Lung (tissue), 12 donors: ENCODE measurements around the gene CLECL1. TPM values are rescaled to one million over a fixed set of nuclear protein-coding genes. Genes with fewer than 3 reads are reported as not detected.

Experiments used
- ATAC-seq: fragments of 200-7000 bp; cut with Tn5 transposase; one replicate; pipeline ENCODE4 v1.9.1; 2020; ENCODE audit warnings: moderate number of reproducible peaks; ENCODE audit not compliant: insufficient read depth, low FRiP score
- DNase-seq, 3 donors: peaks; one replicate each; pipeline ENCODE4 v3.0.0-alpha.2; 2013 to 2017
- H3K27ac ChIP-seq, 2 donors: one replicate each; pipeline ENCODE4 v1.5.1; 2013; ENCODE audit warnings: mild to moderate bottlenecking in 2 of 2, moderate library complexity in 2 of 2, control low read depth in 1 of 2, inconsistent platforms in 1 of 2, low read depth in 1 of 2, low read length in 1 of 2
- H3K27me3 ChIP-seq, 3 donors: one replicate each; pipeline ENCODE4 v1.5.1; 2013; ENCODE audit warnings: low read length in 2 of 3; ENCODE audit not compliant: control insufficient read depth in 3 of 3, insufficient read depth in 3 of 3
- H3K36me3 ChIP-seq, 4 donors: one replicate each; pipeline ENCODE4 v1.5.1; 2013; ENCODE audit warnings: low read length in 4 of 4, mild to moderate bottlenecking in 1 of 4, moderate library complexity in 1 of 4; ENCODE audit not compliant: control insufficient read depth in 4 of 4, insufficient read depth in 4 of 4
- H3K4me1 ChIP-seq, 5 donors: one replicate each; pipeline ENCODE4 v1.5.1; 2013; ENCODE audit warnings: low read length in 5 of 5, mild to moderate bottlenecking in 2 of 5, moderate library complexity in 1 of 5; ENCODE audit not compliant: control insufficient read depth in 5 of 5, insufficient read depth in 5 of 5
- H3K4me3 ChIP-seq: one replicate; pipeline ENCODE4 v1.5.1; 2013; ENCODE audit warnings: mild to moderate bottlenecking, control low read depth, moderate library complexity
- H3K9ac ChIP-seq, 2 donors: one replicate each; pipeline ENCODE4 v1.5.1; 2013; ENCODE audit warnings: low read length in 2 of 2, control low read depth in 1 of 2; ENCODE audit not compliant: insufficient read depth in 1 of 2
- H3K9me3 ChIP-seq, 4 donors: one replicate each; pipeline ENCODE4 v1.5.1; 2013; ENCODE audit warnings: low read length in 3 of 4, mild to moderate bottlenecking in 1 of 4, moderate library complexity in 1 of 4; ENCODE audit not compliant: control insufficient read depth in 4 of 4, insufficient read depth in 3 of 4
- CTCF ChIP-seq: IDR thresholded peaks from 2 replicates; pipeline ENCODE4 v1.5.1; 2012; ENCODE audit warnings: mild to moderate bottlenecking; ENCODE audit errors: control extremely low read depth, extremely low read depth
- WGBS, 2 donors: extraction: QIAGEN DNeasy Blood & Tissue Kit; methylation state at CpG; one replicate each; pipeline ENCODE4 v1.1.7; 2013; 5-methylcytosine and 5-hydroxymethylcytosine counted together
- polyA plus RNA-seq, 2 donors: library from polyadenylated mRNA; stranded (reverse); fragments of 200-250 nt; gene quantifications; one replicate each; pipeline ENCODE4 v1.2.1, GENCODE V29; 2013
- total RNA-seq, 2 donors: library from RNA; depleted of rRNA in 1 of 2; stranded (reverse); fragments of >200 nt in 1 of 2; gene quantifications; one replicate each; pipeline ENCODE4 v1.2.1, GENCODE V29; 2014 to 2021
- donor health status: control.
- donor health status: control.
- donor health status: Bipolar disorder and iron deficiency.
- donor health status: healthy.
- donor health status: DM: yes; HTN: yes; CAD: no.

CLECL1 gene
- total and polyA plus RNA-seq, 4 donors: 0.72 to 2.1 (median 1.3) TPM

GRCh38 chr12:9708853-9709252 is 24.0 kb downstream of the CLECL1 start:
- Histone ChIP-seq H3K27ac (no peak overlapping the region), H3K9ac (no peak overlapping the region), H3K36me3 (no peaks in the 10 kb centered on the region), H3K9me3 (no peaks in the 10 kb centered on the region), H3K27me3 (no peaks in the 10 kb centered on the region), H3K4me3 (no peak overlapping the region), H3K4me1 (peaks cover 0 to 2% (median 0%) of the 10 kb centered on the region in 5 donors)
- no peak for TF ChIP-seq CTCF
- no peak for DNase-seq
- WGBS, 2 donors: 80 to 86% methylated on average over 3 of the region's 3 CpGs
- no peak for ATAC-seq

DNA sequence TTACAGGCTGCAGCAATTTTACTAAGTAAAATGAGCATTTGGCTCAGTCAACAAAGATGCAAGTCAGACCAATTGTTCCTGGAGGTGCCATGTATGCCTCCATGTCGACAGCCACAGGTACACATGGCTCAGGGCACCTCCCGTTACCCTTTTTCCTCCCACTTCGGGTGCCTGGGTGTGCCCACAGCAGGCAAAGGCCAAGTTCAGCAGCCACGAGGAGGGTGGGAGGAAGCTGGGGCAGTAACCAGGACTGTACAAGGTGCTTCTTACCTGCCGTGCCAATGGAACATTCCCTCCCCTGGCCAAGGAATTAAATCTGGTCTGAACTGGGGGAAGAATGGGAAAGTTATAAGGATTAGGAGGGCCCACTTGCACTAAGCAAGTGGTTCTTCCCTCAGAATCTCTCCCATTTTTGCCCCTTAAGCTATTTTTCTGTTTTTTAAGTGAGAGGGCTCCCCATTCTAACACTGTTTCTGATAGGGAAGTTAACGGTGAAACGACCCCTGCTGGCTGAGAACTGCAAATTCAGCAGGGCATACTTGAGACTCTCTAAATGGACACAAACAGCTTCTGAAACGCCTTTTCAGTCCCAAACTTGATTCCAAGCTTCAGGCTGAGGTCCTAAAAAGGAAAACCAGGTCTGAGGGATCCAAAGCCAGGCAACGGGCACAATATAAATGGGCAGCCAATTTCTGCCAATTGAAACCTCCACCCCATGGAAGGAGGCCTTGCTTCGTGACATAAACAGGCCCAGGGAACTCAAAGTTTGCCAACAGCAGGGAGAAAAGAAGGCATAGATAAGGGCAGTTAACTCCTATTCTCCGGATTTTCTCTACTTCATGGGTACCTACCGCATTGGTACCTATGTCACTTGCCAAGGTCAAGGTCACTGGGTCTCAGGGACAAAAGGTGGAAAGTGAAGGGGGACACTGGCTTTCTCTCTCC is 24.8 kb downstream of the CLECL1 start:
- Histone ChIP-seq H3K9me3 (no peaks in the 10 kb centered on the region), H3K4me3 (no peak overlapping the region), H3K9ac (no peak overlapping the region), H3K4me1 (peaks cover 0 to 2% (median 0%) of the 10 kb centered on the region in 5 donors), H3K36me3 (no peaks in the 10 kb centered on the region), H3K27me3 (no peaks in the 10 kb centered on the region), H3K27ac (no peak overlapping the region)
- 53 to 64% methylated on average over 12 of the region's 12 CpGs for WGBS, 2 donors
- DNase-seq: peak; percentile 42 to 63 (median 61)
- TF ChIP-seq CTCF: peak; percentile 73
- ATAC-seq: peak; percentile 79

DNA sequence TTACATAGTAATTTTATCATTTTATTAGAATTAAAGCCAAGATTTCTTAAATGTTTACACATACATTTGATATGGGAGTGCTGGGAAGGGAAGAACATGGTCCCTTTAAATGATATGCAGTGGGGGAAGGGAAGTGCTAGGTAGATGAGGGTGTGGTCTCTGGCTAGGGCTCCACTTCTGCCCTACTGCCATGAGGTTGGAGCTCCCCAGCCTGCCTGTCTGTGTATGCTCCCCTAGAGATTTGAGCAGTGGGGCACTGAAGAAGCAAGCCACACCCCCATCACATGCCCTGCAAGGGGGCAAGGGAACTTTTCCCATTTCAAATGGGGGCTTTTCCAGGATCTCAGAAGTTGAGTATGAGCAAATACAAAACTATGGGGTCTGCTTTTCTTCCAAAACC is 25.5 kb downstream of the CLECL1 start:
- H3K27me3 ChIP-seq: no peaks in the 10 kb centered on the region
- H3K9me3 ChIP-seq: no peaks in the 10 kb centered on the region
- TF ChIP-seq CTCF: no peak
- no peak overlapping the region for H3K4me3 ChIP-seq
- no peak overlapping the region for H3K9ac ChIP-seq
- no peak overlapping the region for H3K27ac ChIP-seq
- DNase-seq (no peak), ATAC-seq (no peak)
- peaks cover 0 to 2% (median 0%) of the 10 kb centered on the region in 5 donors for H3K4me1 ChIP-seq
- H3K36me3 ChIP-seq: no peaks in the 10 kb centered on the region
